ENCODE results near the gene GNAQ.
A peak's percentile ranks its signal among the peaks of the same experiment; 100 is the strongest.
"Not testable (repeated sequence)": the region's sequence is repeated elsewhere in the genome, so short reads cannot be mapped to it uniquely, and the experiment has no call there.

GNAQ gene

DNA sequence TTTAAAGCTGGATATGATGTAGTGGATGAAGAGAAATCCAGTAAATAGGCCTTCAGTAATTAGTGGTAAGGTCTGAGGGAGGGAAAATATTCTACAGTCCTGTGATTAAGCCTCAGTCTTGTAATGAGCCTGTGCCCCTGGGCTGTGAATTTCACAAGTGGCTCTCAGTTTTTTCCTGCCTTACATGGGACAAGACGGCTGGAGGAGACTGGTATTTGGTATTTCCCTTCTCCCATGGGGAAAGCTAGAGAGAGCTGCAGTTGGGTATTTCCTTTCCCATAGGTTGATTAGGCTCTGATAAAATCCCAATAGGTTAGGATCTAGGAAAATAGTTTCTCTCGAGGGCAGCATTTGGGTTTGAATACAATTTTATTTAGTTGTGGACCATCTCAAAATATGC is 321.3 kb downstream of the GNAQ start:
- DNase-seq (ENCODE audit: low spot score): no peak
- no peak for FAIRE-seq

DNA sequence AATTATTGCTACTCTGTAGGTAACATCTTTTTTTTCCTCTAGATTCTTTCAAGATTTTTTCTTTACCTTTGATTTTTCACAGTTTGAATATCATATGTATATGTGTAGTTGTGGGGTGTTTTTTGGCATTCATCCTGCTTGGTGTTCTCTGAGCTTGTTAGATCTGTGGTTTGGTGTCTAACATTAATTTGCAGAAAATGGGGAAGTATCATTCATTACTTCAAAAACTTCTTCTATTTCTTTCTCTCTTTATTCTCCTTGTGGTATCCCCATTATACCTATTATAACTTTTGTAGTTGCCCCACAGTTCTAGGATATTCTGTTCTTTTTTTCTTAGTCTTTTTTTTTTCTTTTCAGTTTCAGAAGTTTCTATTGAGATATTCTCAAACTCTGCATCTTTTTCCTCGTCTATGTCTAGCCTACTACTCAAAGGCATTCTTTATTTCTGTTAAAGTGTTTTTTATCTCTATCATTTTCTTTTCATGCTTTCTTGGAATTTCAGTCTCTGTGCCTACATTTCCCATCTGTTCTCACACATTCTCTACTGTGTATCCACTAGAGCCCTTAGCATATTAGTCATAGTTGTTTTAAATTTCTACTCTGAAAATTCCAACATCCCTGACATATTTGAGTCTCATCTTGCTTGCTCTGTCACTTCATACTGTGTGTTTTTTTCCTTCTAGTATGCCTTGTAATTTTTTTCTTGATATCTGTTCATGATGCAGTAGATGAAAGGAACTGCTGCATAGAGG is 323.4 kb downstream of the GNAQ start:
- FAIRE-seq: no peak
- peak; percentile 72 for DNase-seq (ENCODE audit: low spot score)

DNA sequence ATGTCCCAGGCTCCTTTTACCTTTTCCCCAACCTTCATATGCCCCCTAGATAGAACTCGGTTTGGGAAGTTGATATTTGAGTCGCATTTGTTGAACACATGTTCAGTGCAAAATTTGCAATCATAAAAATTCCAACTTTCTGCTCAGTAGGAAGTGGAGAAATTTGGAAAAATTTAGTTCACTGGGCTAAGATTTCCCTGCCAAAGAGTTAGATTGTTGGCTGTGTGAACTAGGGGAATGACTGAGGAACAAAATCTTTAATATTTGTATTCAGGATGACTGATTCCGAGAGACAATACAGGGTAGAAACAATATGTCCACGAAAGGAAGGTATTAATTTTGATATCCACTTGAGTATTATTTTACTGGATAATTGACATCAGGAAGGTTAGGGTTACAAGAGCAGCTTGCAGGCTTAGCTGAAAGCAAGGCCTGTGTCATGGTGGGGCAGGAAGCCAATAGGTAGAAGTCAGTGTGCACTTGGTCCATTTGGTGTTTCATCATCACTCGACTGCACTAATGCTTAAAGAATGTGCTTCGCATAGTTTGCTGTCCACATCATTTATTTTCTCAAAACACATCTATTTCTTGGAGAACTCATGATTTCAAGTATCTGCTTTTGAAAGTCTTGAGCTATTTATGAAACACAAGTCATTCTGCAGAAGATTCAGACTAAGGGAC is 324.1 kb downstream of the GNAQ start:
- DNase-seq (ENCODE audit: low spot score) (peak; percentile 93), FAIRE-seq (peak; percentile 97)

DNA sequence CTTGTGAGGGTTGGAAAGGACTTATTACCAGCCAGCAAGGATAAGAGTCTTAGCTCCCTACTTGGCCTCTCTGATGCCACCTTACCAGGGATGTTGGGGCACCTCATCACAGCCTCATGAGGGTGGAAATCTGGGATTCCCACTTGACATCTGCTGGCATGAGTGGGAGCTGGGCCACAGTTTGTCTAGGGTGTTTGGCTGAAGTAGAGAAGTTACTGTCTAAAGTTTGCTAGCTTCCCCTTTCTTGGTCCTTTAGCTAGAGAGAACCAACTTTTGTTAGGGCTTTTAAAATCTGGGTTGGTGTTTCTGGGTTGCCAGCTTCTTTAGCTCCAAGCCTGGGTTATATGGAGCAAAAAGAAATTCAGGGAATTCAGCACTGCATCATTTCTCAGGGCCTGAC is 326.0 kb downstream of the GNAQ start:
- FAIRE-seq: no peak

DNA sequence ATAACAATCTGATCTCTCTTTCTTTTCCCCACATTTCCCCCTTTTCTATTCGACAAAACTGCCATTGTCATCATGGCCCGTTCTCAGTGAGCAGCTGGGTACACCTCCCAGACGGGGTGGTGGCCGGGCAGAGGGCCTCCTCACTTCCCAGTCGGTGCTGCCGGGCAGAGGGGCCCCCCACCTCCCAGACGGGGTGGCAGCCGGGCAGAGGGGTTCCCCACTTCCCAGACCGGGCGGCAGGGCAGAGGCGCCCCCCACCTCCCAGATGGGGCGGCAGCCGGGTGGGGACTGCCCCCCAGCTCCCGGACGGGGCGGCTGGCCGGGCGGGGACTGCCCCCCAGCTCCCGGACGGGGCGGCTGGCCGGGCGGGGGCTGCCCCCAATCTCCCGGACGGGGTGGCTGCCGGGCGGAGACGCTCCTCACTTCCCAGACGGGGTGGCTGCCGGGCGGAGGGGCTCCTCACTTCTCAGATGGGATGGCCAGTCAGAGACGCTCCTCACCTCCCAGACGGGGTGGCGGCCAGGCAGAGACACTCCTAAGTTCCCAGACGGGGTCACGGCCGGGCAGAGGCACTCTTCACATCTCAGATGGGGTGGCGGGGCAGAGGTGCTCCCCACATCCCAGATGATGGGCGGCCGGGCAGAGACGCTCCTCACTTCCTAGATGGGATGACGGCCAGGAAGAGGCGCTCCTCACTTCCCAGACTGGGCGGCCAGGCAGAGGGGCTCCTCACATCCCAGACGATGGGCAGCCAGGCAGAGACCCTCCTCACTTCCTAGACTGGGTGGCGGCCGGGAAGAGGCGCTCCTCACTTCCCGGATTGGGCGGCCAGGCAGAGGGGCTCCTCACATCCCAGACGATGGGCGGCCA is 328.9 kb downstream of the GNAQ start:
- not testable (repeated sequence) for FAIRE-seq; DNase-seq (ENCODE audit: low spot score)

More for the DNA sequence above, 326.0 kb downstream of the GNAQ start:
- no peak for DNase-seq (ENCODE audit: low spot score)

DNA sequence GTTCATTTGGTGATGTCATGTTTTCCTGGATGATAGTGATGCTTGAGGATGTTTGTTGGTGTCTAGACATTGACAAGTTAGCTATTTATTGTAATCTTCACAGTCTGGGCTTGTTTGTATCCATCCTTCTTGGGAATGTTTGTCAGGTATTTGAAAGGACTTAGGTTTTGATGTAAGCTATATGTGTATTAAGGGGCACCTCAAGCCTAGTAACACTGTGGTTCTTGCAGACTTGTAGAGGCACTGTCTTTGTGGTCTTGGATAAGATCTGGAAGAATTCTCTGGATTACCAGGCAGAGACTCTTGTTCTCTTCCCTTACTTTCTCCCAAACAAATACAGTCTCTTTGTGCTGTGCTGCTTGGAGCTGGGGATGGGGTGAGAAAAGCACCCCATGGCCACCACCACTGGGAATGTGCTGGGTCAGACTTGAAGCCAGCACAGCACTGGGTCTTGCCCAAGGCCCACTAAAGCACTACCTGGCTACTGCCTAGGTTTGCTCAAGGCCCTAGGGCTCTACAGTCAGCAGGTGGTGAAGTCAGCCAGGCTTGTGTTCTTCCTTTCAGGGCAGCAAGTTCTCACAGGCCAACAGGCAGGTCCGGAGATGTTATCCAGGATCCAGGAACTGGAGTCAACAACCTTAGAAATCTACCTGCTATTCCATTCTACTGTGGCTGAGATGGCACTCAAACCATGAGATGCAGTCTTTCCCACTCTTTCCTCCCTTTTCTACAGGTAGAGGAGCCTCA is 334.2 kb downstream of the GNAQ start:
- no peak for FAIRE-seq
- no peak for DNase-seq (ENCODE audit: low spot score)

DNA sequence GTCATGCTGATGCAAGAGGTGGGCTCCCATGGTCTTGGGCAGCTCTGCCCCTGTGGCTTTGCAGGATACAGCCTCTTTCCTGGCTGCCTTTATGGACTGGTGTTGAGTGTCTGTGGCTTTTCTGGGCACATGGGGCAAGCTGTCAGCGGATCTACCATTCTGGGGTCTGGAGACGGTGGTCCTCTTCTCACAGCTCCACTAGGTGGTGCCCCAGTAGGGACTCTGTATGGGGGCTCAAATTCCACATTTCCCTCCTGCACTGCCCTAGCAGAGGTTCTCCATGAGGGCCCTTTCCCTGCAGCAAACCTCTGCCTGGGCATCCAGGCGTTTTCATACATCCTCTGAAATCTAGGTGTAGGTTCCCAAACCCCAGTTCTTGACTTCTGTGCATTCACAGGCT is 340.9 kb downstream of the GNAQ start:
- DNase-seq (ENCODE audit: low spot score); FAIRE-seq: not testable (repeated sequence)

DNA sequence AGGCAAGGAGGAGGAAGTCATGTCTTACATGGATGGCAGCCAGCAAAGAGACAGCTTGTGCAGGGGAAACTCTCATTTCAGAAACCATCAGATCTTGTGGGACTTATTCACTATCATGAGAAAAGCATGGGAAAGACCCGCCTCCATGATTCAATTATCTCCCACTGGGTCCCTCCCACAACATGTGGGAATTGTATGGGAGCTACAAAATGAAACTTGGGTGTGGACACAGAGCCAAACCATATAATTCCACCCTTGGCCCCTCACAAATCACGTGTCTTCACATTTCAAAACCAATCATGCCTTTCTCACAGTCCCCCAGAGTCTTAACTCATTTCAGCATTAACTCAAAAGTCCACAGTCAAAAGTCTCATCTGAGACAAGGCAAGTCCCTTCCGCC is 341.5 kb downstream of the GNAQ start:
- not testable (repeated sequence) for FAIRE-seq; DNase-seq (ENCODE audit: low spot score)

DNA sequence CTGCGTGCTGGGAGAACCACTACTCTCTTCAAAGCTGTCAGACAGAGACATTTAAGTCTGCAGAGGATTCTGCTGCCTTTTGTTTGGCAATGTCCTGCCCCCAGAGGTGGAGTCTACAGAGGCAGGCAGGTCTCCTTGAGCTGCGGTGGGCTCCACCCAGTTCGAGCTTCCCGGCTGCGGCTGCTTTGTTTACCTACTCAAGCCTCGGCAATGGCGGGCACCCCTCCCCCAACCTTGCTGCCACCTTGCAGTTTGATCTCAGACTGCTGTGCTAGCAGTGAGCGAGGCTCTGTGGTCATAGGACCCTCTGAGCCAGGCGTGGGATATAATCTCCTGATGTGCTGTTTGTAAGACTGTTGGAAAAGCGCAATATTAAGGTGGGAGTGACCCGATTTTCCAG is 343.9 kb downstream of the GNAQ start:
- DNase-seq (ENCODE audit: low spot score); FAIRE-seq: not testable (repeated sequence)

DNA sequence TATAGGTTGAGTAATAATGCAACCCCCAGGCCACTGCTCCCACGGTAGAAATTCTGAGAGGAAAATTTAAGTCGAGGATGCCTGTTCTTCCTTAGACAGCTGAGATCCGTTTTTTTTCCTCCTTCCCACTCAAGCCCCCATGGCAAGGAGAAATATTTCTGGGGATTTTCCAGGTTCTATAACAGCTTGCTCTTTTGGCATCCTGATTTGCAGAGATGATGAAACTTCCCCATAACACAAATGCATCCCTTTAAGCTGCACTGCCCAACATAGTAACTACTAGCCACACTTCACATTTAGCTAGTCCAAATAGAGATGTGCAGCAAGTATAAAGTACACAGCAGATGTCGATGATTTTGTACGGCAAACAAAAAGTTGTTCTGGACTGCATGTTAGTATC is 351.0 kb downstream of the GNAQ start:
- FAIRE-seq (no peak), DNase-seq (ENCODE audit: low spot score) (no peak)

DNA sequence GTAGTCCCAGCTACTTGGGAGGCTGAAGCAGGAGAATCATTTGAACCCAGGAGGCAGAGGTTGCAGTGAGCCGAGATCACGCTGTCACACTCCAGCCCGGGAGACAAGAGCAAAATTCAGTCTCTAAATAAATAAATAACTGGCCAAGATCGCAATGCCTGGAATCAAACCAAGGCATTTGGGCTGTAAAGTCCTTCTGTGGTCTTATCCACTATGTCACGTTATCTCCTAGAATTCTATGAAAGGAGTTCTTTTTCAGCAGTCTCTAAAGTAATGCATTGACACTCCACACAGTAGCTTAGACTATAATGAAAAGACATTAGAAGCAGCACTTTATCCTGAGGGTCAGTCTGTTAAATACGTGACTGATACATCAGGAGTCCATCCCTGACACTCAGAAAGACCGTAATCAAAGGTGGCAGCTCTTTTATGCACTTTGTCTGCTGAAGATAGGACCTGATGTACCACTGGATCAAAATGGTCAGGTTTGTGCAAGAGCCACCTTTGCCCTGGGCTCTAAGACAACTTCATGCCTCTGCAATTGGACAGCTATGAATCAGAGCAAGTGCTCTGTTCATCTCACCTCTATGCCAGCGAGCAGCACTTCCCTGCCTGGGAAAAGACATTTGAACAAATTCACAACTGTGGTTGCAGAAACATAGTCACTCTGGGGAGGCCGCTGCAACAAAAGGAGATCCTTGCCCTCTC is 351.8 kb downstream of the GNAQ start:
- DNase-seq (ENCODE audit: low spot score) (no peak), FAIRE-seq (no peak)

DNA sequence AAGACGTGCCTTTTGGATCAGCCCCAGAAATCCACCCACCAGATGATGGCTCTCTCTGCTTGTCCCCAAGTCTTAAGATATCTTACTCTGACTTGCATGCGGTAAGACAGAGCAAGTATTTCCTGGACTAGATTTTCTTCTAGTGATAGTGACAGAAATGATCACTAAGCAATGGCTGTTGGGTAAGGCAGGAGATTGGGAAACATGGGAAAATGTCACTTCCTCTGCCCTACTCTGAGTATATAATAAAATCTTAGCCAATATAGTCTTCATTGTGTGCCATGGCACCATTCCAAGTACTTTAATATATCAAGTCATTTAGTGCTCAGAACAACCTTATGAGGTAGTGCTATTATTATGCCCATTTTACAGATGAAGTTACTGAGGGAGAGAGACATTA is 352.5 kb downstream of the GNAQ start:
- no peak for DNase-seq (ENCODE audit: low spot score)
- FAIRE-seq: no peak

DNA sequence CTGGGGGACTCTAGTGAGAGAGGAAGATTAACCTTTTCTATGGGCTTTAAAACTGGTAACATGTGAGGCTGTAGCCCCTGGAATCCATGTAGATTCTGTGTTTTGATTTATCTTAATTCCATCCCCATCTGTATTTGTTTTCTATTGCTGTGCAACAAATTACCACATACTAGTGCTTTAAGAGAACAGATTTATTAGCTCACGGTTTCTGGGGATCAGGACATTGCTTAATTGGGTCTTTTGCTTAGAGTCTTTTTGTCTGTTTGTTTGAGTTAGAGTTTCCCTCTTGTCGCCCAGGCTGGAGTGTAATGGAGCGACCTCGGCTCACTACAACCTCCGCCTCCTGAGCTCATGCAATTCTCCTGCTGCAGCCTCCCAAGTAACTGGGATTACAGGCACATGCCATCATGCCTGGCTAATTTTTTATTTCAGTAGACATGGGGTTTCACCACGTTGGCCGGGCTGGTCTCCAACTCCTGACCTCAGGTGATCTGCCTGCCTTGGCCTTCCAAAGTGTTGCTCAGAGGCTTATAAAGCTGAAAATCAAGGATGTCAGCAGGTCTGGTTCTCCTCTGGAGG is 353.6 kb downstream of the GNAQ start:
- DNase-seq (ENCODE audit: low spot score): no peak
- FAIRE-seq: no peak

DNA sequence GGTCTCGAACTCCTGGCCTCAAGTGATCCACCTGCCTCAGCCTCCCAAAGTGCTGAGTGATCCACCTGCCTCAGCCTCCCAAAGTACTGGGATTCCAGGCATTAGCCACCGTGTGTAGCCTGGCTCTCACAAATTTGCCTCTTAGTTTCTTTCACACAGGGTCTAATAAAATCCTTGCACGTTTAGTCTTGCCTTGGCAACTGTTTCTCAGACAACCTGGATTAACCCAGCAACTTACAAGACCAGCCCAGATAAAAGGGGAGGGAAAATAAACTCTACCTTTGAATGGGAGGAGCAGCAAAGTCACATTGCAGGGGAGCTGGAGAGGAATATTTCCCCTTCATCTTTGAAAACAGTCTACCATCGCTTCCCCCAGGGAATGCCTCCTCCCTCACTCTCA is 354.2 kb downstream of the GNAQ start:
- FAIRE-seq: no peak
- DNase-seq (ENCODE audit: low spot score): no peak

DNA sequence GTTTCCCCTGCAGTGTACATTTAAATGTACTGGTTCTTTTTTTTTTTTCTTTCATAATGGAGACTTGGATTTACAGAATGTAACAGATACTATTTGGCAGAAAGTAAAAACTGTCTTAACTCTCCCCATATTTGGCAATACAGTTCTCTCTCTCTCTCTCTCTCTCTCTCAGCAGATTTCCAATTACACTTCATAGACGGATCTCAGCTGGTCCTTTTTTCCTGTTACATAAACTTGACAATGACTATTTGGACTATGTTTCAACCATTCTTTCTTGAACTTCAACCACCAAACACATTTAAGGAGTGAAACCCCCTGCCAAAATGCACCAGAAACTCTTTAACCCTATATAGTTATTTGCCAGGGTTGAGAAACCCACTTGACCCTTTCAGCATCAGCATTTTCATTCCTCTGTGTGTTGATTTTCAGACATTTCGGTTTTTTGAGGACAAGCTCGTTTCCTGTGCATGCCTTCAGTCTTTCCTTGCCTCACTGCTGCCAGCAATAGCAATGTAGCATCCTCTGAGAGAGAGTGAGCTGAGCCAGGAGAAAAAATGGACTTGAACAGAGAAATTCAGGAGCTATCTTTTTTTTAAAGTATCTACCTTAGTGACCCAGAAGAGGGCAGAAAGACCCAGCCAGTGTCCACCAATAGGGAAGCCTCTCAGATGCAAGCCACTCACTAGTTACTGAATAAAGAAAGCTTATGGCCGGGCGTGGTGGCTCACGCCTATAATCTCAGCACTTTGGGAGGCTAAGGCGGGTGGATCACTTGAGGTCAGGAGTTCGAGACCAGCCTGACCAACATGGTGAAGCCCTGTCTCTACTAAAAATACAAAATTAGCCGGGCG is 357.4 kb downstream of the GNAQ start:
- no peak for FAIRE-seq
- DNase-seq (ENCODE audit: low spot score): no peak

DNA sequence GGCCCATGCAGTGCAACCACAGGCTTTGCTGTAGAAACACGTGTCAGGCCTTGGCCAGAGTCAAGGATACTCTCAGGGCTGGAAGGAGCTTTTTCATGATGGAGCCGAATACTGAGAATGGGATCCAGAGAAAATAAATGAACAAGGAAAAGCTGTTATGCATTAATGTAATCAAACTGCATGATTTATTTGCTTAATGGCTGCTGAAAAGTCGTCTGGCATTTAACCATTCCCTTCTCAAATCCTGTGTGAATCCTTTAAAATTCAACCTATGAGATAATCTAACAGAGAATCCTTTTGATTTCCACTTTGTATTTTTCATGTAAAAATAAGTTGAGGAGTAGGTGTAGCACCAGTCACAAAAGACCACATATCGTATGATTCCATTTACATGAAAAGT is 359.4 kb downstream of the GNAQ start:
- DNase-seq (ENCODE audit: low spot score) (no peak), FAIRE-seq (no peak)

DNA sequence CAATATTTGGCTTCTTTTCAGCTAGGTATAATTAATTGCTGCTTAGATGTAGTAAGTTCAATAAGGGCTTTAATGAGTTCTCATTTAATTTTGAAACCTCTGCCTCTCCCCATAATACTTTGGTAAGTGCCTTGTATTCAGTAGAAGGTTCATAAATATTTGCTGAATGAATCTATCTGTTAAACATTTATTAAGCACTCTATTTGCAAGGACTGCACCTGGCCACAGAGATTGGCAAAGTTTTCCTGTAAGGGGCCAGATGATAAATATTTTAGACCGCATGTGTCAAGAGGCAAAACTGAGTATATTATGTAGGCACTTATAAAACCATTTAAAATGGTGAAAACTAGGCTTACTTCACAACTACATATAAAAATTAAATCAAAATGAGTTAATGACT is 364.5 kb downstream of the GNAQ start:
- FAIRE-seq (no peak), DNase-seq (ENCODE audit: low spot score) (no peak)

Measured in RCC 7860 (cell line).